ENCODE measurements around the gene GABRR2.
"Not testable (repeated sequence)": the region's sequence is repeated elsewhere in the genome, so short reads cannot be mapped to it uniquely, and the experiment has no call there.

GABRR2 gene

DNA sequence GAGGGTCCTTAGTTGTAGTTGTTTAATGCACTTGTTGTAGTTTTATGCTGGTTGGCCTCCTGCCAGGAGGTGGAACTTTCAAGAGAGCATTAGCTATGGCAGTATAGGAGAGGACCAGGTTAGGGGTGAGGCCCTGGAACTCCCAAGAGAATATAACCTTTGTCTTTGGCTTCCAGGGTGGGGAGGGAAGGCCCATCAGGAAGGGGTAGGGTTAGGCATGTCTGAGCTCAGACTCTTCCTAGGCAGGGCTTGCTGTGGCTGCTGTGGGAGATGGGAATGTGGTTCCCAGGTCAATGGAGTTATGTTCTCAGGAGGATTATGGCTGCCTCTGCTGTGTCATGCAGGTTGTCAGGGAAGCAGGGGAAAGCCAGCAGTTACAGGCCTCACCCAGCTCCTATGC lies 77.9 kb downstream of the GABRR2 start:
- Histone ChIP-seq H3K9me2 (replicated peaks; ENCODE audit: insufficient read depth, low read length) (no peaks in the 10 kb centered on the region), H3K4me3 (ENCODE audit: low read length) (no peak overlapping the region)

DNA sequence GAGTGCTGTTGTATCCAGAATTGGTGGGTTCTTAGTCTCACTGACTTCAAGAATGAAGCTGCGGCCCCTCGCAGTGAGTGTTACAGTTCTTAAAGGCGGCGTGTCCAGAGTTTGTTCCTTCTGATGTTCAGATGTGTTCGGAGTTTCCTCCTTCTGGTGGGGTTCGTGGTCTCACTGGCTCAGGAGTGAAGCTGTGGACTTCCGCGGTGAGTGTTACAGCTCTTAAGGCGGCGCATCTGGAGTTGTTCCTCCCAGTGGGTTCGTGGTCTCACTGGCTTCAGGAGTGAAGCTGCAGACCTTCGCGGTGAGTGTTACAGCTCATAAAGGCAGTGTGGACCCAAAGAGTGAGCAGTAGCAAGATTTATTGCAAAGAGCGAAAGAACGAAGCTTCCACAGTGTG lies 81.5 kb downstream of the GABRR2 start:
- not testable (repeated sequence) for H3K4me1 ChIP-seq (ENCODE audit: low read length); H3K36me3 ChIP-seq (replicated peaks; ENCODE audit: insufficient read depth, low read length); H3K4me3 ChIP-seq (ENCODE audit: low read length); H3K4me2 ChIP-seq (ENCODE audit: low read depth, low read length); H3K79me2 ChIP-seq (ENCODE audit: low read length); H3K9me2 ChIP-seq (replicated peaks; ENCODE audit: insufficient read depth, low read length); DNase-seq; H3K27ac ChIP-seq (ENCODE audit: low read length); H4K20me1 ChIP-seq (ENCODE audit: insufficient read depth, low read length); H2AFZ ChIP-seq (ENCODE audit: low read length); H3K9ac ChIP-seq (ENCODE audit: low read length); H3F3A ChIP-seq (ENCODE audit: insufficient read depth, low read length); H3K27me3 ChIP-seq (replicated peaks; ENCODE audit: insufficient read depth, low read length); H3K9me3 ChIP-seq (replicated peaks; ENCODE audit: insufficient read depth, low read length)

More for the DNA sequence above, 77.9 kb downstream of the GABRR2 start:
- Histone ChIP-seq H3K36me3 (replicated peaks; ENCODE audit: insufficient read depth, low read length) (no peaks in the 10 kb centered on the region), H3K9ac (ENCODE audit: low read length) (no peak overlapping the region), H3K4me2 (ENCODE audit: low read depth, low read length) (no peak overlapping the region), H3K79me2 (ENCODE audit: low read length) (no peaks in the 10 kb centered on the region), H4K20me1 (ENCODE audit: insufficient read depth, low read length) (no peaks in the 10 kb centered on the region), H3K27ac (ENCODE audit: low read length) (no peak overlapping the region), H3K27me3 (replicated peaks; ENCODE audit: insufficient read depth, low read length) (no peaks in the 10 kb centered on the region), H3F3A (ENCODE audit: insufficient read depth, low read length) (0 out of 2 replicates have a peak, but pooled peaks cover 1% of the 10 kb centered on the region), H2AFZ (ENCODE audit: low read length) (no peak overlapping the region), H3K4me1 (ENCODE audit: low read length) (peaks cover 18% of the 10 kb centered on the region), H3K9me3 (replicated peaks; ENCODE audit: insufficient read depth, low read length) (no peaks in the 10 kb centered on the region)
- TF ChIP-seq, protein P1, sequence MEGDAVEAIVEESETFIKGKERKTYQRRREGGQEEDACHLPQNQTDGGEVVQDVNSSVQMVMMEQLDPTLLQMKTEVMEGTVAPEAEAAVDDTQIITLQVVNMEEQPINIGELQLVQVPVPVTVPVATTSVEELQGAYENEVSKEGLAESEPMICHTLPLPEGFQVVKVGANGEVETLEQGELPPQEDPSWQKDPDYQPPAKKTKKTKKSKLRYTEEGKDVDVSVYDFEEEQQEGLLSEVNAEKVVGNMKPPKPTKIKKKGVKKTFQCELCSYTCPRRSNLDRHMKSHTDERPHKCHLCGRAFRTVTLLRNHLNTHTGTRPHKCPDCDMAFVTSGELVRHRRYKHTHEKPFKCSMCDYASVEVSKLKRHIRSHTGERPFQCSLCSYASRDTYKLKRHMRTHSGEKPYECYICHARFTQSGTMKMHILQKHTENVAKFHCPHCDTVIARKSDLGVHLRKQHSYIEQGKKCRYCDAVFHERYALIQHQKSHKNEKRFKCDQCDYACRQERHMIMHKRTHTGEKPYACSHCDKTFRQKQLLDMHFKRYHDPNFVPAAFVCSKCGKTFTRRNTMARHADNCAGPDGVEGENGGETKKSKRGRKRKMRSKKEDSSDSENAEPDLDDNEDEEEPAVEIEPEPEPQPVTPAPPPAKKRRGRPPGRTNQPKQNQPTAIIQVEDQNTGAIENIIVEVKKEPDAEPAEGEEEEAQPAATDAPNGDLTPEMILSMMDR (IDR thresholded peaks at IDR 0.05; ENCODE audit: low read length): no peak
- no peak for TF ChIP-seq EZH2 (optimal IDR thresholded peaks at IDR 0.05; ENCODE audit: low read depth, low read length)
- no peak for TF ChIP-seq EZH2phosphoT487 (IDR thresholded peaks at IDR 0.05; ENCODE audit: low read length)
- DNase-seq: no peak

DNA sequence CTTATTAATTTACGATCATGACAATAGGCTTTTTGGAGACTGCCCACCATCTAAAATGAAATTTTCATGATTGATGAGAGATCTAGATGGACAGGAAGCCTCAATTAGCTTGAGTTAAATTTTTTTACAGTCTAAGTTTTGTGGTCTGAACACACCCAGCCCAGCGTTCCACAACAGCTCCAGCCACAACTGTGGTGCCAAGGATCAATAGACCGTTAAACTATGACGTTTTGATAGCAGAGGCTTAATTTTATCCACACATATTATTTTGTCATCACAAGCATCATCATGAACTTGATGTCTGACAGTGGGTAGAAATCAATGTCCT lies 92.4 kb downstream of the GABRR2 start:
- no peak overlapping the region for H3K27ac ChIP-seq (ENCODE audit: low read length)
- H3F3A ChIP-seq (ENCODE audit: insufficient read depth, low read length): no peaks in the 10 kb centered on the region
- no peak overlapping the region for H3K4me2 ChIP-seq (ENCODE audit: low read depth, low read length)
- TF ChIP-seq EZH2phosphoT487 (IDR thresholded peaks at IDR 0.05; ENCODE audit: low read length): no peak
- TF ChIP-seq, protein P1 (IDR thresholded peaks at IDR 0.05; ENCODE audit: low read length): no peak
- no peak for TF ChIP-seq EZH2 (optimal IDR thresholded peaks at IDR 0.05; ENCODE audit: low read depth, low read length)
- no peak for DNase-seq
- H2AFZ ChIP-seq (ENCODE audit: low read length): no peak overlapping the region
- no peak overlapping the region for H3K9ac ChIP-seq (ENCODE audit: low read length)
- H3K9me2 ChIP-seq (replicated peaks; ENCODE audit: insufficient read depth, low read length): no peaks in the 10 kb centered on the region
- H3K27me3 ChIP-seq (replicated peaks; ENCODE audit: insufficient read depth, low read length): no peaks in the 10 kb centered on the region
- no peaks in the 10 kb centered on the region for H3K36me3 ChIP-seq (replicated peaks; ENCODE audit: insufficient read depth, low read length)
- H3K4me3 ChIP-seq (ENCODE audit: low read length): no peak overlapping the region
- peaks cover 4% of the 10 kb centered on the region; the same call in 1 of the 2 replicates for H3K4me1 ChIP-seq (ENCODE audit: low read length)
- no peaks in the 10 kb centered on the region for H4K20me1 ChIP-seq (ENCODE audit: insufficient read depth, low read length)
- H3K9me3 ChIP-seq (replicated peaks; ENCODE audit: insufficient read depth, low read length): no peaks in the 10 kb centered on the region
- no peaks in the 10 kb centered on the region for H3K79me2 ChIP-seq (ENCODE audit: low read length)

DNA sequence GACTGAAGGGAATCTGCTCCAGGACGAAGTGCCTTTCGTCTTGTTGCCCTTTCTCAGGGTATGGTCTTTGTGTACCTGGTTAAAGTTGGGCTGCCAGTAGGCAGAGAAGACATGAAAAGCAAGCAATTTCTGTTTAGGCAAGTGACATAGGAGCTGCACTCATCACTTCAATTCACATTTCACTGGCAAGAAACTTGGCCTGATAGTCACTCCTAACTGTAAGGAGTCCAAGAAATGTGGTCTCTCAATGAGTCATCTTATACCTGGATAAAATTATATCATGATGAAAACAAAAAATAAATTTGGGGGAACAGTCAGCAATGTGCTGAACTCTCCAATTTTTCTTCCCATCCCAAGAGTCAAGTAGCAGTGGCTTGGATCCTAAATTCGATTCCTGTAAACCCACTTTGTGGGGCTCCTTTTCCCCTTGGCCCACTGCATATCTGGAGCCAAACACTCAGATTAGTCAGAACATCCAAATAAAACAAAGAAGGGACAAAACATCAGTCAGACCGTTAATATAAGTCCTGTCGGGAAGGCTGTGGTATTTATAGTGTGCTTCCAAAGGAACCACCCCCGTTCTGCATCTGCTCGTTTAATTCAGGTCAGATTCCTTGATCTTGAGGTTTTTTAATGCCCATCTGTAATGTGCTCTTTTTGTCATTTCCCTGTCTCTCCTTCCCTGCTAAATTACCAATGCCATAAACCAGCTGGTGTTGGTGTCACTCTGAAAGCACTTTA lies 93.0 kb downstream of the GABRR2 start:
- no peaks in the 10 kb centered on the region for H3F3A ChIP-seq (ENCODE audit: insufficient read depth, low read length)
- no peak overlapping the region for H3K27ac ChIP-seq (ENCODE audit: low read length)
- no peaks in the 10 kb centered on the region for H4K20me1 ChIP-seq (ENCODE audit: insufficient read depth, low read length)
- H2AFZ ChIP-seq (ENCODE audit: low read length): no peak overlapping the region
- DNase-seq: no peak
- peaks cover 4% of the 10 kb centered on the region; the same call in 1 of the 2 replicates for H3K4me1 ChIP-seq (ENCODE audit: low read length)
- H3K9me3 ChIP-seq (replicated peaks; ENCODE audit: insufficient read depth, low read length): no peaks in the 10 kb centered on the region
- no peaks in the 10 kb centered on the region for H3K79me2 ChIP-seq (ENCODE audit: low read length)
- no peak overlapping the region for H3K4me2 ChIP-seq (ENCODE audit: low read depth, low read length)
- no peak overlapping the region for H3K4me3 ChIP-seq (ENCODE audit: low read length)
- H3K9me2 ChIP-seq (replicated peaks; ENCODE audit: insufficient read depth, low read length): no peaks in the 10 kb centered on the region
- H3K27me3 ChIP-seq (replicated peaks; ENCODE audit: insufficient read depth, low read length): no peaks in the 10 kb centered on the region
- no peak overlapping the region for H3K9ac ChIP-seq (ENCODE audit: low read length)
- no peaks in the 10 kb centered on the region for H3K36me3 ChIP-seq (replicated peaks; ENCODE audit: insufficient read depth, low read length)
- TF ChIP-seq EZH2phosphoT487 (IDR thresholded peaks at IDR 0.05; ENCODE audit: low read length) (no peak), EZH2 (optimal IDR thresholded peaks at IDR 0.05; ENCODE audit: low read depth, low read length) (no peak)
- TF ChIP-seq, protein P1 (IDR thresholded peaks at IDR 0.05; ENCODE audit: low read length): no peak
